ENCODE measurements around the gene CACNG6.
"Not testable (repeated sequence)": the region's sequence is repeated elsewhere in the genome, so short reads cannot be mapped to it uniquely, and the experiment has no call there.

The CACNG6 gene

GRCh38 chr19:53944933-53945332 lies 46.5 kb upstream of the CACNG6 start:
- no peaks in the 10 kb centered on the region for H3K4me1 ChIP-seq (ENCODE audit: insufficient read depth, low read length)
- TF ChIP-seq CTCF (IDR thresholded peaks at IDR 0.05; ENCODE audit: borderline replicate concordance, extremely low read depth, low read length, poor library complexity, severe bottlenecking): no peak
- no peak for TF ChIP-seq EZH2 (IDR thresholded peaks at IDR 0.05; ENCODE audit: borderline replicate concordance, low read depth, low read length, severe bottlenecking)
- H4K20me1 ChIP-seq (ENCODE audit: insufficient read depth, low read length): no peaks in the 10 kb centered on the region
- no peak overlapping the region for H3K4me2 ChIP-seq (ENCODE audit: insufficient read depth, low read length)
- H3K27ac ChIP-seq (ENCODE audit: low read length): no peak overlapping the region
- H3K36me3 ChIP-seq (ENCODE audit: insufficient read depth, low read length): no peaks in the 10 kb centered on the region
- no peak overlapping the region for H3K9ac ChIP-seq (ENCODE audit: low read depth, low read length)
- ATAC-seq (ENCODE audit: insufficient read depth, low read depth) (no peak), DNase-seq (no peak)
- H3K9me3 ChIP-seq (ENCODE audit: insufficient read depth, low read length, severe bottlenecking): no peaks in the 10 kb centered on the region
- no peak overlapping the region for H3K4me3 ChIP-seq (ENCODE audit: low read depth in 1 of 2, low read length in 2 of 2)
- no peak overlapping the region for H2AFZ ChIP-seq (ENCODE audit: low read depth, low read length)
- no peaks in the 10 kb centered on the region for H3K27me3 ChIP-seq (ENCODE audit: insufficient read depth, low read length, poor library complexity)
- no peaks in the 10 kb centered on the region for H3K79me2 ChIP-seq (ENCODE audit: insufficient read depth, low read length)

GRCh38 chr19:53945441-53945840 lies 46.0 kb upstream of the CACNG6 start:
- H3K9me3 ChIP-seq (ENCODE audit: insufficient read depth, low read length, severe bottlenecking): no peaks in the 10 kb centered on the region
- H3K27me3 ChIP-seq (ENCODE audit: insufficient read depth, low read length, poor library complexity): no peaks in the 10 kb centered on the region
- no peak overlapping the region for H3K4me3 ChIP-seq (ENCODE audit: low read depth in 1 of 2, low read length in 2 of 2)
- H3K4me1 ChIP-seq (ENCODE audit: insufficient read depth, low read length): no peaks in the 10 kb centered on the region
- H2AFZ ChIP-seq (ENCODE audit: low read depth, low read length): no peak overlapping the region
- H4K20me1 ChIP-seq (ENCODE audit: insufficient read depth, low read length): no peaks in the 10 kb centered on the region
- no peak overlapping the region for H3K27ac ChIP-seq (ENCODE audit: low read length)
- H3K4me2 ChIP-seq (ENCODE audit: insufficient read depth, low read length): no peak overlapping the region
- H3K79me2 ChIP-seq (ENCODE audit: insufficient read depth, low read length): no peaks in the 10 kb centered on the region
- no peaks in the 10 kb centered on the region for H3K36me3 ChIP-seq (ENCODE audit: insufficient read depth, low read length)
- no peak overlapping the region for H3K9ac ChIP-seq (ENCODE audit: low read depth, low read length)
- TF ChIP-seq EZH2 (IDR thresholded peaks at IDR 0.05; ENCODE audit: borderline replicate concordance, low read depth, low read length, severe bottlenecking) (no peak), CTCF (IDR thresholded peaks at IDR 0.05; ENCODE audit: borderline replicate concordance, extremely low read depth, low read length, poor library complexity, severe bottlenecking) (no peak)
- DNase-seq (no peak), ATAC-seq (ENCODE audit: insufficient read depth, low read depth) (no peak)

- no peak overlapping the region for H3K4me2 ChIP-seq (ENCODE audit: insufficient read depth, low read length)
- no peaks in the 10 kb centered on the region for H3K36me3 ChIP-seq (ENCODE audit: insufficient read depth, low read length)
- H3K9me3 ChIP-seq (ENCODE audit: insufficient read depth, low read length, severe bottlenecking): no peaks in the 10 kb centered on the region
- no peak overlapping the region for H3K9ac ChIP-seq (ENCODE audit: low read depth, low read length)
- DNase-seq (no peak), ATAC-seq (ENCODE audit: insufficient read depth, low read depth) (no peak)
- no peak overlapping the region for H3K4me3 ChIP-seq (ENCODE audit: low read depth in 1 of 2, low read length in 2 of 2)
- H2AFZ ChIP-seq (ENCODE audit: low read depth, low read length): no peak overlapping the region
- H4K20me1 ChIP-seq (ENCODE audit: insufficient read depth, low read length): no peaks in the 10 kb centered on the region
- no peaks in the 10 kb centered on the region for H3K4me1 ChIP-seq (ENCODE audit: insufficient read depth, low read length)
- no peak for TF ChIP-seq CTCF (IDR thresholded peaks at IDR 0.05; ENCODE audit: borderline replicate concordance, extremely low read depth, low read length, poor library complexity, severe bottlenecking)
- no peak for TF ChIP-seq EZH2 (IDR thresholded peaks at IDR 0.05; ENCODE audit: borderline replicate concordance, low read depth, low read length, severe bottlenecking)
- no peaks in the 10 kb centered on the region for H3K27me3 ChIP-seq (ENCODE audit: insufficient read depth, low read length, poor library complexity)
- H3K79me2 ChIP-seq (ENCODE audit: insufficient read depth, low read length): no peaks in the 10 kb centered on the region
- no peak overlapping the region for H3K27ac ChIP-seq (ENCODE audit: low read length)
Measured at GRCh38 chr19:53945998-53946397, 45.4 kb upstream of the CACNG6 start.

GRCh38 chr19:53947624-53948023 lies 43.8 kb upstream of the CACNG6 start:
- no peak overlapping the region for H2AFZ ChIP-seq (ENCODE audit: low read depth, low read length)
- H3K27me3 ChIP-seq (ENCODE audit: insufficient read depth, low read length, poor library complexity): no peaks in the 10 kb centered on the region
- no peaks in the 10 kb centered on the region for H3K79me2 ChIP-seq (ENCODE audit: insufficient read depth, low read length)
- H3K9ac ChIP-seq (ENCODE audit: low read depth, low read length): no peak overlapping the region
- no peak for TF ChIP-seq EZH2 (IDR thresholded peaks at IDR 0.05; ENCODE audit: borderline replicate concordance, low read depth, low read length, severe bottlenecking)
- TF ChIP-seq CTCF (IDR thresholded peaks at IDR 0.05; ENCODE audit: borderline replicate concordance, extremely low read depth, low read length, poor library complexity, severe bottlenecking): peak; percentile 36
- ATAC-seq (ENCODE audit: insufficient read depth, low read depth) (no peak), DNase-seq (no peak)
- no peaks in the 10 kb centered on the region for H3K36me3 ChIP-seq (ENCODE audit: insufficient read depth, low read length)
- no peaks in the 10 kb centered on the region for H3K9me3 ChIP-seq (ENCODE audit: insufficient read depth, low read length, severe bottlenecking)
- H4K20me1 ChIP-seq (ENCODE audit: insufficient read depth, low read length): no peaks in the 10 kb centered on the region
- no peak overlapping the region for H3K27ac ChIP-seq (ENCODE audit: low read length)
- H3K4me1 ChIP-seq (ENCODE audit: insufficient read depth, low read length): no peaks in the 10 kb centered on the region
- no peak overlapping the region for H3K4me2 ChIP-seq (ENCODE audit: insufficient read depth, low read length)
- H3K4me3 ChIP-seq (ENCODE audit: low read depth in 1 of 2, low read length in 2 of 2): no peak overlapping the region

- not testable (repeated sequence) for H4K20me1 ChIP-seq (ENCODE audit: insufficient read depth, low read length); H3K4me2 ChIP-seq (ENCODE audit: insufficient read depth, low read length); DNase-seq; H2AFZ ChIP-seq (ENCODE audit: low read depth, low read length); H3K36me3 ChIP-seq (ENCODE audit: insufficient read depth, low read length); H3K9me3 ChIP-seq (ENCODE audit: insufficient read depth, low read length, severe bottlenecking); H3K79me2 ChIP-seq (ENCODE audit: insufficient read depth, low read length); H3K27me3 ChIP-seq (ENCODE audit: insufficient read depth, low read length, poor library complexity); ATAC-seq (ENCODE audit: insufficient read depth, low read depth); H3K9ac ChIP-seq (ENCODE audit: low read depth, low read length); H3K27ac ChIP-seq (ENCODE audit: low read length); H3K4me1 ChIP-seq (ENCODE audit: insufficient read depth, low read length); H3K4me3 ChIP-seq (ENCODE audit: low read depth in 1 of 2, low read length in 2 of 2)
Measured at GRCh38 chr19:53948611-53949010, 42.8 kb upstream of the CACNG6 start.
